MCF 10A (cell line): Measurements from ENCODE around the gene WASF3. TPM values are rescaled to one million over a fixed set of nuclear protein-coding genes. Genes with fewer than 3 reads are reported as not detected.

Experiments used
- BruUV-seq: library from RNA; stranded (reverse); fragments of 400-500 nt; replicated peaks from 2 replicates; lab custom pipeline; 2021; lab: Mats Ljungman, UMichigan
- CTCF ChIA-PET: fragments of 300-600 bp; sonication (Branson Sonifier 250); formaldehyde crosslinking; extraction: SDS; loops from one replicate; lab custom pipeline; 2021; ENCODE audit warnings: antibody characterized with exemption, inconsistent platforms; lab: Yijun Ruan, JAX
- POLR2A ChIA-PET: fragments of 300-600, 350-650 bp; sonication (Branson Sonifier 250); formaldehyde crosslinking; extraction: SDS; loops from one replicate; lab custom pipeline; 2020; ENCODE audit warnings: antibody characterized with exemption, inconsistent platforms; lab: Yijun Ruan, JAX
- DNase-seq: peaks from one replicate; pipeline ENCODE4 v3.0.0-alpha.2; 2018; ENCODE audit not compliant: unreplicated experiment
- H3K27ac Mint-ChIP-seq: one replicate; pipeline ENCODE4 v1.8.0; 2022; ENCODE audit warnings: mild to moderate bottlenecking, low read depth, mixed read lengths; ENCODE audit not compliant: unreplicated experiment
- H3K27me3 Mint-ChIP-seq: one replicate; pipeline ENCODE4 v1.8.0; 2022; ENCODE audit warnings: mixed read lengths; ENCODE audit not compliant: insufficient read depth, unreplicated experiment
- H3K36me3 Mint-ChIP-seq: one replicate; pipeline ENCODE4 v1.8.0; 2022; ENCODE audit warnings: mild to moderate bottlenecking, moderate library complexity, mixed read lengths; ENCODE audit not compliant: insufficient read depth, unreplicated experiment
- H3K4me1 Mint-ChIP-seq: one replicate; pipeline ENCODE4 v1.8.0; 2022; ENCODE audit warnings: mixed read lengths; ENCODE audit not compliant: insufficient read depth, unreplicated experiment
- H3K4me3 Mint-ChIP-seq: one replicate; pipeline ENCODE4 v1.8.0; 2022; ENCODE audit warnings: mild to moderate bottlenecking, moderate library complexity, mixed read lengths; ENCODE audit not compliant: unreplicated experiment
- H3K9me3 Mint-ChIP-seq: one replicate; pipeline ENCODE4 v1.8.0; 2022; ENCODE audit warnings: mixed read lengths; ENCODE audit not compliant: unreplicated experiment
- CTCF ChIP-seq: fragments of 200-600 bp; IDR thresholded peaks from one replicate; pipeline ENCODE4 v1.8.0; 2022; ENCODE audit warnings: antibody characterized with exemption, mild to moderate bottlenecking; ENCODE audit not compliant: unreplicated experiment
- intact Hi-C: fragments of 100-400 bp; cut with micrococcal nuclease; formaldehyde crosslinking; loops from 2 replicates; pipeline ENCODE4 v1.14.1; 2022
- total RNA-seq: library from RNA; stranded (reverse); gene quantifications from 2 replicates; pipeline ENCODE4 v1.2.3, GENCODE V29; 2022

WASF3 gene
- total RNA-seq, 1 experiment from 2014 or later = 24.0 TPM

- Mint-ChIP-seq H3K27ac (no peak overlapping the region), H3K4me1 (no peaks in the 10 kb centered on the region), H3K27me3 (peaks cover 21% of the 10 kb centered on the region), H3K4me3 (no peak overlapping the region), H3K9me3 (no peaks in the 10 kb centered on the region), H3K36me3 (no peaks in the 10 kb centered on the region)
- no peak for DNase-seq
- intact Hi-C loops = loop anchor here (10.0 kb wide), 1 partner anchor 63 kb away; no protein-coding TSS in a partner anchor
- CTCF ChIA-PET = no interaction called here
- BruUV-seq = no TSS peak
- no peak for TF ChIP-seq CTCF
- POLR2A ChIA-PET = interaction anchor here (0.7 to 0.9 kb wide), 2 partner anchors 10 to 328 kb away, joined by 3 read pairs; no protein-coding TSS in a partner anchor
Measured at GRCh38 chr13:26551255-26551860, 6.1 kb upstream of the WASF3 start.

- Mint-ChIP-seq H3K4me1 (peaks cover 15% of the 10 kb centered on the region), H3K9me3 (no peaks in the 10 kb centered on the region), H3K27me3 (peaks cover 21% of the 10 kb centered on the region), H3K36me3 (no peaks in the 10 kb centered on the region), H3K27ac (no peak overlapping the region), H3K4me3 (no peak overlapping the region)
- no peak for TF ChIP-seq CTCF
- CTCF ChIA-PET = interaction anchor here (0.5 to 1.1 kb wide), 4 partner anchors 12 to 370 kb away, joined by 3 read pairs; no protein-coding TSS in a partner anchor
- no TSS peak for BruUV-seq
- DNase-seq = no peak
- POLR2A ChIA-PET = no interaction called here
- intact Hi-C loops = loop anchor here (5.0 to 10.0 kb wide), 4 partner anchors 58 to 368 kb away; no protein-coding TSS in a partner anchor
Measured at GRCh38 chr13:26555413-26555812, 2.1 kb upstream of the WASF3 start.

- POLR2A ChIA-PET = interaction anchor here (0.7 to 3.5 kb wide), 10 partner anchors 9 to 1335 kb away, joined by 4 to 20 read pairs (median 8); partner anchors contain the start of gene RNF6
- Mint-ChIP-seq H3K4me1 (peaks cover 15% of the 10 kb centered on the region), H3K36me3 (no peaks in the 10 kb centered on the region), H3K27ac (no peak overlapping the region), H3K9me3 (no peaks in the 10 kb centered on the region), H3K4me3 (peak overlapping the region; percentile 69), H3K27me3 (peaks cover 11% of the 10 kb centered on the region)
- BruUV-seq = no TSS peak
- CTCF ChIA-PET = interaction anchor here (0.6 to 1.5 kb wide), 6 partner anchors 63 to 374 kb away, joined by 3 to 5 read pairs (median 3); no protein-coding TSS in a partner anchor
- DNase-seq = no peak
- intact Hi-C loops = loop anchor here (5.0 to 10.0 kb wide), 4 partner anchors 58 to 370 kb away; no protein-coding TSS in a partner anchor
- no peak for TF ChIP-seq CTCF
Measured at GRCh38 chr13:26557051-26557392, 461 bp upstream of the WASF3 start.

- CTCF ChIA-PET = interaction anchor here (0.6 to 1.1 kb wide), 4 partner anchors 56 to 149 kb away, joined by 3 to 4 read pairs (median 3); no protein-coding TSS in a partner anchor
- Mint-ChIP-seq H3K27me3 (peaks cover 11% of the 10 kb centered on the region), H3K9me3 (no peaks in the 10 kb centered on the region), H3K4me1 (peaks cover 15% of the 10 kb centered on the region), H3K4me3 (peak overlapping the region; percentile 79), H3K36me3 (no peaks in the 10 kb centered on the region), H3K27ac (no peak overlapping the region)
- POLR2A ChIA-PET = interaction anchor here (0.5 to 3.5 kb wide), 15 partner anchors 9 to 373 kb away, joined by 3 to 20 read pairs (median 5); partner anchors contain the start of gene RNF6
- peak; percentile 20 for DNase-seq
- BruUV-seq = no TSS peak
- intact Hi-C loops = loop anchor here (5.0 to 10.0 kb wide), 4 partner anchors 57 to 371 kb away; no protein-coding TSS in a partner anchor
- no peak for TF ChIP-seq CTCF
Measured at GRCh38 chr13:26558074-26558805, 757 bp downstream of the WASF3 start.
